Central memory CD4-positive, alpha-beta T cell (primary cell): ENCODE data around the gene SLC2A14.
"Not testable (repeated sequence)": the region's sequence is repeated elsewhere in the genome, so short reads cannot be mapped to it uniquely, and the experiment has no call there.

Source experiments
- DNase-seq: peaks from one replicate; pipeline ENCODE4 v3.0.0; 2022

The SLC2A14 gene

GRCh38 chr12:7869137-7869536 lies 3.6 kb downstream of the SLC2A14 start:
- DNase-seq, result no peak

DNA sequence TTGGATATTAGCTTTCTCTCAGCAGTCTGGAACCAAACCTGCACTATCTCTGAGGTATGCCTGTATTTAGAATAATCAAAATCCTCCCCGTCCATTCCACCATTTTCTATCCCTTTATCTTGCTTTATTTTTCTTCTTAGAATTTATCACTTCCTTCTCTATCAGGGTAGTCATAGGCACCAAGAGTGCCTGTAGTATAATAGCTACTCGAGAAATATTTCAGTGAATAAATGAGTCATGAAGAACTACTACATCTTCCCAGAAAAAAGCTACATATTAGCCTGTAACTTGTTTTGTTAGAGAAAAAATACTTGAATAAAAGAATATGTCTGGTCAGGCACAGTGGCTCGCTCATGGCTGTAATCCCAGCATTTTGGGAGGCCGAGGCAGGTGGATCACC lies 4.3 kb downstream of the SLC2A14 start:
- DNase-seq, result no peak

DNA sequence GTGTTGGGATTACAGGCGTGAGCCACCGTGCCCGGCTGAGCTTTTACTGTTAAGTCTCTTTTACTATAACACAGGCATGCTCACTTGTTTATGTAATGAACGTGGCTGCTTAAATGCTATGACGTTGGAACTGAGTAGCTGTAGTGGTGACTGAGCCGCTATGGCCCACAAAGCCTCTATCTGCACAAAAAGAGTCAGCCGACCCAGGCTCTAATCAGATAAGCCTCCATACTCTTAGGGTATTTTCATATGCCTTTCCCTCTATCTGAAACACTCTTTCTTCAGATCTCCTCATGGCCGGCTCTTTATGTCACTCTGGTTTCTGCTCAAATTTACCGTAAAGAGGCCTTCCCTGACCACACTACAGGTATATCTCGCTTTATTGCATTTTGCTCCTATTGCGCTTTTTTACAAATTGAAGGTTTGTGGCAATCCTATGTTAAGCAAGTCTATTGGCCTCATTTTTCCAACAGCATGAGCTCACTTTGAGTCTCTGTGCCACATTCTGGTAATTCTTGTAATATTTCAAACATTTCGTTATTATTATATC lies 8.0 kb downstream of the SLC2A14 start:
- no peak for DNase-seq

DNA sequence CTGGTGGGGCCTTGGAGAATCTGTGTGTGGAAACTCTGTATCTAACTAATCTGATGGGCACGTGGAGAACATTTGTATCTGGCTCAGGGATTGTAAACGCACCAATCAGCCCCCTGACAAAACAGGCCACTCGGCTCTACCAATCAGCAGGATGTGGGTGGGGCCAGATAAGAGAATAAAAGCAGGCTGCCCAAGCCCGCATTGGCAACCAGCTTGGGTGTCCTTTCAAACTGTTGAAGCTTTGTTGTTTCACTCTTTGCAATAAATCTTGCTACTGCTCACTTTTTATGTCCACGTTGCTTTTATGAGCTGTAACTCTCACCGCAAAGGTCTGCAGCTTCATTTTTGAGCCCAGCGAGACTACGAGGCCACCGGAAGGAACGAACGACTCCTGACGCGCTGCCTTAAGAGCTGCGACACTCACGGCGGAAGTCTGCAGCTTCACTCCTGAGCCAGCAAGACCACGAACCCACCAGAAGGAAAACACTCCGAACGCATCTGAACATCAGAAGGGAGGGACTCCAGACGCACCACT lies 9.8 kb downstream of the SLC2A14 start:
- DNase-seq, result peak; percentile 12

DNA sequence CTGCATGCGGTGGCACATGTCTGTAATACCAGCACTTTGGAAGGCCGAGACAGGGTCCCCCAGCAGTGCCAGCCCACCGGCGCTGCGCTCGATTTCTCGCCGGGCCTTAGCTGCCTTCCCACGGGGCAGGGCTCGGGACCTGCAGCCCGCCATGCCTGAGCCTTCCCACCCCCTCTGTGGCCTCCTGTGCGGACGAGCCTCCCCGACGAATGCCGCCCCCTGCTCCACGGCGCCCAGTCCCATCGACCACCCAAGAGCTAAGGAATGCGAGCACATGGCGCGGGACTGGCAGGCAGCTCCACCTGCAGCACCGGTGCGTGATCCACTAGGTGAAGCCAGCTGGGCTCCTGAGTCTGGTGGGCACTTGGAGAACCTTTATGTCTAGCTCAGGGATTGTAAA lies 10.4 kb downstream of the SLC2A14 start:
- DNase-seq, result not testable (repeated sequence)

DNA sequence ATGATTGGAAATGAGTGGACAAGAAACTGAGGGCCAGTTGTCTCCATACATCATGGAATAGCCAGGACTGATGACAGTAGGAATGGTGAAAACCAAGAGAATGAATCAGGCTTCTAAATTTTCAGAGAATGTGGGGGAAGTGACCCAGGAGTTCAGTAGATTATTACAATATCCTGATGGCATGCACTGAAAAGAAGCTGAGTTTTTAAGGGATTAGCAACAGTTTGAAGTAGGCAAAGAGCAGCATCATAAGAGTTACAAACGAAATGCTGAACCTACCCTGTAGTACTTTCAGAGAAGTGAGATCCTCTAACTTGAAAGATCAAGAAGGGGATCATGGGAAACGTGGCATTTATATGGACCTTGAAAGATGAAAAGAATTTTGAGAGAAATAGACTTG lies 13.2 kb downstream of the SLC2A14 start:
- DNase-seq, result no peak

DNA sequence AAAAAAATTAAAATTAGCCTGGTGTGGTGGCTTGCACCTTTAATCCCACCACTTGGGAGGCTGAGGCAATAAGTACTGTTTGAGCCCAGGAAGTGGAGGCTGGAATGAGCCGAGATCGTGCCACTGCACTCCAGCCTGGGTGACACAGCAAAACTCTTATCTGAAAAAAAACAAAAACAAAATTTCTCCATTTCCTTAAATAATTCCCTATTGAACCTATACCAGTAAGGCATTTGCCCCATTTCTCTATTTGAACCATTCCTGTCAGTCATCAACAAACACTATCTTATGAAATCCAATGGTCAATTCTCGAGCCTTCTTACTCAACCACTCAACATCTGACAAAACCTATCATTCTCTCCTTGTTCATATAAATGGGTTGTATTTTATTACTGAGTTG lies 14.7 kb downstream of the SLC2A14 start:
- DNase-seq, result no peak

- no peak for DNase-seq
Observed at GRCh38 chr12:7856516-7856915, 16.2 kb downstream of the SLC2A14 start.

DNA sequence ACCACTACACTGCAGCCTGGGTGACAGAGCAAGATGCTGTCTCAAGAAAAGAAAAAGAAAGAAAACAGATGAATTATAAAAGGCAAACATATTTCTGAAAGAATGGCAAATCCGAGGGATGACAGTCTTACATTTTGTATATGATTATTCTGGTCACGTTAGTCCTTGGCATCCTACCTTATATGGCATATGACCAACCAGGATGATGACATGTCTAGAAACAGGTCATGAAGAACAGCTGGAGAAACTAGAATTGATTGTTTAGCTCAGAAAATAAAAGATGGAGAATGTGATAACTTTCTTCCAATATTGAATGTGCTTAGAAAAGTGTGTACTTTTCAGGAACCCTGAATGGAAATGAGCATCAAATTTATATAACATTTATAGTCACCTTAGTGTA lies 19.2 kb downstream of the SLC2A14 start:
- DNase-seq, result no peak

- DNase-seq, result not testable (repeated sequence)
Observed at GRCh38 chr12:7851622-7852081, 21.1 kb downstream of the SLC2A14 start.

GRCh38 chr12:7850099-7850498 lies 22.6 kb downstream of the SLC2A14 start:
- DNase-seq, result not testable (repeated sequence)

DNA sequence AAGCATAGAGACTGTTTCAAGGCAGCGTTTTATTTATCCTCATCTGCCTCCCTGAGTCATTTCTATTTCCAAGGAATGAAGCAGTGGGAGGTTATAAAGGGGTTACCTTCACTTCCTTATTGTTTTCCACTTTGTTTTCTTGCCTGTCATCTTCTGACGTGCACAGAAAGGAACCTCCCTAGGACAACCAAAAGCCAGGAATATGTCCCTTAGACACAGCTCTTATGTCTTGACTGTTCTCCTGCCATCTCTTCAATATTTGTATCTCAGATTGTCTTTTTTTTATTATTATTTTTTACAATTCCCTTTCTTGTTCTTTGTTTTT lies 24.7 kb downstream of the SLC2A14 start:
- DNase-seq, result not testable (repeated sequence)

- not testable (repeated sequence) for DNase-seq
Observed at GRCh38 chr12:7847226-7848097, 25.3 kb downstream of the SLC2A14 start.

- DNase-seq, result no peak
Observed at GRCh38 chr12:7844116-7844515, 28.6 kb downstream of the SLC2A14 start.

DNA sequence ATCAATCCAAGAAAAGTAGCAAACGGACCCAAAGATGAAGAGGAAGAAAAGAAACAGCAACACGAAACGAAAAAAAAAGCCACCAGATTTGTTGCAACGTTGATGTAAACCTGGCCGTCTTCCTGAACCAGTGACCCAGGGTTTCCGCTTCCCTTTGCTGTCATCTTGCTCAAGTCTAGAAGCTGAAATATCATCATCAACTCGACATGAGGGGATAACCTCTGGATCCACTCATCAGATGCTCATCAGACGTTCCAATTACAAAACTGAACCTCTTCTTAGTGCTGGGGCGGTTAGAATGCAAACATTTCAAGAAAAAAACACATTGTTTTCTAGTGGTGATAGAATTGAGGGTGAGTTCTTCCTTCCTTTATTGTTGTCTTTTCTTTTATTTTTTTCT lies 29.1 kb downstream of the SLC2A14 start:
- peak; percentile 52 for DNase-seq

GRCh38 chr12:7843149-7843548 lies 29.6 kb downstream of the SLC2A14 start:
- not testable (repeated sequence) for DNase-seq

DNA sequence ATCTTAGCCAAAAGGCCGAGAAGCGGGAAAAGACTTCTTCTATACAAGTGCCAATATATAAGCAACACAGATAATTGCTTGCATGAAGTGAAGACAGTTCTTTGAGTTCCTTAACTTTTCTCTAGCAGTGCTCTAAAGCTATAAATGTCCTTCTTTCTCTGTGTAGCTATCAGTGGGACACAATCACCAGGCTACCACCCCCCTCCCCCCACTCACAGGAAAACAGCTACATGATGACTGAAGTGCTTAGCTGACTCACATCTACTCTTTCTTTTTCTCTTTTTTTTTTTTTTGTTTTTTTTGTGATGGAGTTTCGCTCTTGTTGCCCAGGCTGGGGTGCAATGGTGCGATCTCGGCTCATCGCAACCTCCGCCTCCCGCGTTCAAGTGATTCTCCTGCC lies 30.3 kb downstream of the SLC2A14 start:
- DNase-seq, result not testable (repeated sequence)

GRCh38 chr12:7839848-7840247 lies 32.9 kb downstream of the SLC2A14 start:
- DNase-seq, result not testable (repeated sequence)

DNA sequence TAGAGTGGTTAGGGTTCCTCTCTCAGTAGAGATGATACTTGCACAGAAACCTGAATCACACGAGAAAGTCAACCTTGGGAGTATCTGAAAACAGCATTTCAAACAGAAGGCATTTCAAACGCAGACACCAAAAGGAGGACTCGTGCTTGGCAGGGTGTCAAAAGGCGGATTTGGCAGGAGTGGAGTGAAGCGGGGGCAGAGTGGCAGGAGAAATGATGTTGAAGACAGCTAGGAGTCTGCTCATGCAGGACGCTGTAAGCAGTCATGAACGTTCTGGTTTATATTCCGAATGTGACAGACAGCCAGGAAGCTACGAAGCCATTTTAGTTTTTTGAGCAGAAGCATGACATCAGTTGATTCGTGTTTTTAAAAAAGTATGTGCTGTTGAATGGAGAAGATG lies 33.5 kb downstream of the SLC2A14 start:
- not testable (repeated sequence) for DNase-seq

DNA sequence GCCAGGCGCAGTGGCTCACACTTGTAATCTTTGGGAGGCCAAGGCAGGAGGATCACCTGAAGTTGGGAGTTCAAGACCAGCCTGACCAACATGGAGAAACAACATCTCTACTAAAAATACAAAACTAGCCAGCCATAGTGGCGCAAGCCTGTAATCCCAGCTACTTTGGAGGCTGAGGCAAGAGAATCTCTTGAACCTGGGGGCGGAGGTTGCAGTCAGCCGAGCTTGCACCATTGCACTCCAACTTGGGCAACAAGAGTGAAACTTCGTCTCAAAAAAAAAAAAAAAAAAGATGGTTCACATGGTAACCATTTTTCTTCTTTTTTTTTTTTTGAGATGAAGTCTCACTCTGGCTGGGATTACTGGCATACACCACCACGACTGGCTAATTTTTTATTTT lies 35.3 kb downstream of the SLC2A14 start:
- DNase-seq, result no peak

GRCh38 chr12:7835766-7836165 lies 36.9 kb downstream of the SLC2A14 start:
- no peak for DNase-seq

DNA sequence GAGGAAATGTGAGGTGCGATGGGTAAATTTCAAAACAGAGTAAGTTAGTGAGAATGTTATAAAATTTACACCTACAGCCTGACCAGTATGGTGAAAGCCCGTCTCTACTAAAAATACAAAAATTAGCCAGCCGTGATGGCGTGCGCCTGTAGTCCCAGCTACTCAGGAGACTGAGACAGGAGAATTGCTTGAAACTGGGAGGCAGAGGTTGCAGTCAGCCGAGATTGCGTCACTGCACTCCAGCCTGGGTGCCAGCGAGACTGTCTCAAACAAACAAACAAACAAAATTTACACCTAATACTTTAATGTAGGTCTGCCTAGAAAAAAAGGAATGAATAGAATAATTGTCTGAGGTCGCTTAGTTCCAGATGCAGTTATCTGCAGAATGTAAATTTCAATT lies 37.6 kb downstream of the SLC2A14 start:
- no peak for DNase-seq

DNA sequence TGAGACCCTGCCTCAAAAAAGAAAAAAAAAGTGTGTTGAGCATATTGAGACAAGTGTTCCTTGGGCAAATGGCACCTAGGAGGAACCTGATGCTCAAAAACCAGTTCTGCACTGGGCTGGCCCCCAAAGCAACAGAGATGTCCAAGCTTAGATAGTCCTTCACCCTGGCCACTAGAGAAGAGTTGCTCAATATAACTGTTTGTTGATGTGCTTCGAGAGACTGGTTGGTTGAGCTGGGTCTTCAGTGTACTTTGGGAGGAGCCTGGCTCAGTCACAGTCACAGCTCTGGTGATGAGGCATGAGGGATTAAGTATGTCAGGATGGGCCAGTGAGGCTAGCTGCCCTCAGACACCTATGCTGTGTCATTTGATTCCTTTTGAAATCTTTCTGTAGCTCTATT lies 38.0 kb downstream of the SLC2A14 start:
- no peak for DNase-seq

- DNase-seq, result no peak
Observed at GRCh38 chr12:7833831-7834230, 38.9 kb downstream of the SLC2A14 start.
